Testis (tissue), 3 donors: Measurements from ENCODE around the gene MAP1B. TPM values are rescaled to one million over a fixed set of nuclear protein-coding genes. Genes with fewer than 3 reads are reported as not detected.

Experiments used
- DNase-seq: peaks from one replicate; pipeline ENCODE4 v3.0.0-alpha.2; 2019
- H3K27ac ChIP-seq, 2 donors: fragments of 200-600 bp; sonication (generic); one replicate each; pipeline ENCODE4 v1.5.1; 2019
- H3K27me3 ChIP-seq: fragments of 200-600 bp; sonication (generic); one replicate; pipeline ENCODE4 v1.5.1; 2019
- H3K36me3 ChIP-seq: fragments of 200-600 bp; sonication (generic); one replicate; pipeline ENCODE4 v1.5.1; 2017; ENCODE audit warnings: low read depth; ENCODE audit errors: missing control alignments
- H3K4me1 ChIP-seq: fragments of 200-600 bp; sonication (generic); one replicate; pipeline ENCODE4 v1.5.1; 2019
- H3K4me3 ChIP-seq, 2 donors: fragments of 200-600 bp; sonication (generic); one replicate each; pipeline ENCODE4 v1.5.1; 2017 to 2019
- H3K9me3 ChIP-seq: fragments of 200-600 bp; sonication (generic); one replicate; pipeline ENCODE4 v1.5.1; 2017
- POLR2A ChIP-seq: fragments of 450-650 bp; IDR thresholded peaks from one replicate; pipeline ENCODE4 v1.6.1; 2017; ENCODE audit warnings: antibody characterized with exemption, mild to moderate bottlenecking, moderate library complexity
- WGBS, 2 donors: methylation state at CpG; one replicate each; pipeline ENCODE4 v1.1.5; 2018; 5-methylcytosine and 5-hydroxymethylcytosine counted together
- intact Hi-C: fragments of 100-400 bp; cut with DNase I; formaldehyde crosslinking; loops from one replicate; pipeline ENCODE4 v1.15.1; 2023; ENCODE audit warnings: low total_unique reads
- polyA plus RNA-seq: library from polyadenylated mRNA; stranded (reverse); fragments of 350-450 nt; fragmentation: Illumina TruSeq; extraction: RNeasy Lipid Tissue Mini Kit (QIAGEN cat#74804); gene quantifications from one replicate; pipeline ENCODE4 v1.2.3, GENCODE V29; 2014; ENCODE audit warnings: low read depth, low replicate concordance; ENCODE audit not compliant: insufficient read depth
- total RNA-seq, 2 donors: library from RNA; depleted of rRNA; stranded (reverse); fragments of >200 nt; gene quantifications; one replicate each; pipeline ENCODE4 v1.2.3, GENCODE V29; 2016
- TF ChIP-seq, protein P1 (sequence below), 3 experiments: fragments of 450-650 bp in 2 of 3; fragments of 200-600 bp in 1 of 3; sonication (generic) in 1 of 3; IDR thresholded peaks; one replicate each; pipeline ENCODE4 v1.5.1; 2016 to 2019; ENCODE audit warnings: antibody characterized with exemption in 3 of 3, mild to moderate bottlenecking in 2 of 3, moderate library complexity in 1 of 3

Gene MAP1B
- total and polyA plus RNA-seq, 3 donors from 2014 or later = 20.1 to 584 (median 431) TPM

DNA sequence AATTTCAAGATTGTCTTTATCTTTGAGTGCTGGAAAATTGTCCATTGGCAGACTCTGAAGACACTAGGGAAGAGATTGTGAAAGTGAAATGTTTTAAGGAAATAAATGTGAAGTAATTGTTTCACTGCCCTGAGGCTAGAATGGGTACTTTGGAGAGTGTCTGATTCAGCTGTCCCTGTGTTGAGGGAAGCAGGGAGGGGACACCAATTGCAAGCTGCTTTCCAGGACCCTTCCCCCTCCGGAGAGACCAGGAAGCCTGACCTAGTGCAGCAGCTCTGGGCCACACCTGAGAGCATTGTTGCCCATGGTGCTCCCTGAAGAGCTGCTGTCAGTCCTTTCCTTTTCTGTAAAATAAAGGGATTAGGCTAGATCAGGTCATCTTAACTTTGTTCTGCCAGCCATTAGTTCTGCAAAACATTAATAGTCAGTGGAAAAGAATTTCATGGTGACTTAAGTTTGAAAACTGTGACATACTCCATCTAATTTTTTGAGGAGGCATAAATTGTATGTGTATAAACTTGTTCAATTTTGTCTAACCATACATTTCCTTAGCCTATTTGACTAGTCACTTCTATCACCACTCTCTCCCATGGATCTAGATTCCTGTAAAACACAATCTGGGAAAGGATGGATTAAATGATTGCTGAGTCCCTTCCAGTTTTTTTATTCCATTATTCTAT lies 18.8 kb downstream of the MAP1B start:
- Histone ChIP-seq H3K27ac (no peak overlapping the region), H3K4me3 (no peak overlapping the region), H3K9me3 (no peaks in the 10 kb centered on the region), H3K36me3 (no peaks in the 10 kb centered on the region), H3K27me3 (no peaks in the 10 kb centered on the region), H3K4me1 (no peaks in the 10 kb centered on the region)
- intact Hi-C loops = no loop called here
- TF ChIP-seq POLR2A = no peak
- TF ChIP-seq, protein P1, sequence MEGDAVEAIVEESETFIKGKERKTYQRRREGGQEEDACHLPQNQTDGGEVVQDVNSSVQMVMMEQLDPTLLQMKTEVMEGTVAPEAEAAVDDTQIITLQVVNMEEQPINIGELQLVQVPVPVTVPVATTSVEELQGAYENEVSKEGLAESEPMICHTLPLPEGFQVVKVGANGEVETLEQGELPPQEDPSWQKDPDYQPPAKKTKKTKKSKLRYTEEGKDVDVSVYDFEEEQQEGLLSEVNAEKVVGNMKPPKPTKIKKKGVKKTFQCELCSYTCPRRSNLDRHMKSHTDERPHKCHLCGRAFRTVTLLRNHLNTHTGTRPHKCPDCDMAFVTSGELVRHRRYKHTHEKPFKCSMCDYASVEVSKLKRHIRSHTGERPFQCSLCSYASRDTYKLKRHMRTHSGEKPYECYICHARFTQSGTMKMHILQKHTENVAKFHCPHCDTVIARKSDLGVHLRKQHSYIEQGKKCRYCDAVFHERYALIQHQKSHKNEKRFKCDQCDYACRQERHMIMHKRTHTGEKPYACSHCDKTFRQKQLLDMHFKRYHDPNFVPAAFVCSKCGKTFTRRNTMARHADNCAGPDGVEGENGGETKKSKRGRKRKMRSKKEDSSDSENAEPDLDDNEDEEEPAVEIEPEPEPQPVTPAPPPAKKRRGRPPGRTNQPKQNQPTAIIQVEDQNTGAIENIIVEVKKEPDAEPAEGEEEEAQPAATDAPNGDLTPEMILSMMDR (IDR thresholded peaks at IDR 0.05) = no peak
- DNase-seq = no peak
- 29 to 64% methylated on average over 1 of the region's 1 CpG for WGBS, 2 donors

DNA sequence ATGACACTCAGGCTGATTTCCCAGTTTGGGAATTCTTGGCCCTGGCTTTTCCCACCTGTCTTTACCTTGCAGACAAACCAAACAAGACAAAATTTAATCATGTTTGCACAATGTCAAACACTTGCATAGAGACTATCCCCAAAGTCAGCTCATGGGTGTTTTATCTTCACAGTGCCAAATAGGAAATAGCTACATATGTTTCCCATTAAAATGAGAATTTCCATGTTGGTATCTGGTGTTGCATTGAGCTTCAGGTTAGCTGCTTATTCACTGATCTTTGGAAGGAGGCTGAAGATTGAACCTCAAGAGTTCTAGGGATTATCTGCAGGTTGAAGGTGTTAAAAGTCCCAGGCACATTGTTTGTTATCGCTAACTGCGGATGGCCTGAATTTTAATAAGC lies 19.5 kb downstream of the MAP1B start:
- intact Hi-C loops = no loop called here
- Histone ChIP-seq H3K36me3 (no peaks in the 10 kb centered on the region), H3K4me1 (no peaks in the 10 kb centered on the region), H3K27me3 (no peaks in the 10 kb centered on the region), H3K4me3 (no peak overlapping the region), H3K9me3 (no peaks in the 10 kb centered on the region), H3K27ac (no peak overlapping the region)
- 100% methylated on average over 2 of the region's 2 CpGs for WGBS, 2 donors
- no peak for DNase-seq
- no peak for TF ChIP-seq POLR2A
- TF ChIP-seq, protein P1 (IDR thresholded peaks at IDR 0.05) = no peak

DNA sequence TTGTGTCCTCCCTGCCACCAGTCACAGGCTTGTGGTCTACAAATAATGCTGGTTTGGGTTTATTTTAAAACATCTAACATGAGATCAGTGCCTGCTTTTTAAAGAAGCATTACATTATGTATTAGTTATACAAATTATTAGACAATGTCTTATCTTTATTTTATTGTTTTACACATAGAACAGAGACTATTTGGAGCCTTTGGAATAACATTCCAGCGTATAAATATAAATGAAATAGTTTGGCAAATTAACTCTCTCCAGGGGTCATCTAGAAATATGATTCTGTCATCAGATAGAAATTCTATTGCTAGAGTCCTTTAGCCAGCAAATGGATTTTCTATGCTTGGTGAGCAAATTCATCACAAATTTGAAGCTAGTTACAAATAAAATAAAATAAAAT lies 22.4 kb downstream of the MAP1B start:
- WGBS, 2 donors = 70 to 78% methylated on average over 1 of the region's 1 CpG
- TF ChIP-seq, protein P1 (IDR thresholded peaks at IDR 0.05) = no peak
- TF ChIP-seq POLR2A = no peak
- intact Hi-C loops = no loop called here
- Histone ChIP-seq H3K27ac (no peak overlapping the region), H3K9me3 (no peaks in the 10 kb centered on the region), H3K27me3 (no peaks in the 10 kb centered on the region), H3K4me1 (peaks cover 14% of the 10 kb centered on the region), H3K4me3 (no peak overlapping the region), H3K36me3 (no peaks in the 10 kb centered on the region)
- DNase-seq = no peak

DNA sequence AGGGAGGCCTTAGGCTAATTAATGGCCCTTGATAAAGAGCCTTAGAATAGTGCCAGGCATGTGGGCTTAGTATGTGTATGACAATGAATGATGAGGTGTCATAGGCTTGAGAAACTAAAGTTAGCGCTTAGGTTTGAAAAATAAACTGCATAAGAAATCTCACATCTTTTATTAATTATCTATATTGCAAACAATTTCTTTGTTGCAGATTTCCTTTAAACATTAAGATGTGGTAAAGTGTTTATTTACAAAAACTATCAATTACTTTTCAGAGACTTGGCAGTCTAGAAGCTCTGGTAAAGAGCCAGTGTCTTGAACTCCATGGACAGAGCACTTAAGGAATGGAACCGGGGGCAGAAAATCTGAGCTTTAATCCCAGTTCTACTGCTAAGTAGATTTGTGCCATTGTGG lies 23.1 kb downstream of the MAP1B start:
- Histone ChIP-seq H3K27me3 (no peaks in the 10 kb centered on the region), H3K27ac (no peak overlapping the region), H3K4me1 (peaks cover 20% of the 10 kb centered on the region), H3K4me3 (no peak overlapping the region), H3K9me3 (no peaks in the 10 kb centered on the region), H3K36me3 (no peaks in the 10 kb centered on the region)
- TF ChIP-seq, protein P1 (IDR thresholded peaks at IDR 0.05) = no peak
- TF ChIP-seq POLR2A = no peak
- WGBS, 2 donors = 69 to 75% methylated on average over 2 of the region's 2 CpGs
- intact Hi-C loops = no loop called here
- no peak for DNase-seq
